HTR-8/SVneo (cell line): ENCODE measurements around the gene CCT8.
"Not testable (repeated sequence)": the region's sequence is repeated elsewhere in the genome, so short reads cannot be mapped to it uniquely, and the experiment has no call there.

Experiments
- DNase-seq: peaks from one replicate; pipeline ENCODE4 v3.0.0; 2011; ENCODE audit warnings: low spot score, mixed read lengths; ENCODE audit not compliant: insufficient read length
- FAIRE-seq: peaks from 2 replicates; lab custom pipeline; 2011; peaks lifted over from hg19 to GRCh38; lab: Jason Lieb, UNC

Gene CCT8

GRCh38 chr21:29024474-29025327 is 48.7 kb downstream of the CCT8 start, which contains the start of gene USP16:
Gene USP16, plus strand, starts transcription at chr21:29024668. Its CDS starts 3,246 bp downstream, at chr21:29027914.
- FAIRE-seq, result peak; percentile 92
- peak; percentile 99 for DNase-seq

- no peak for FAIRE-seq
- DNase-seq, result no peak
These were observed 51.3 kb downstream of the CCT8 start for GRCh38 chr21:29022166-29022565.

GRCh38 chr21:29018540-29018939 is 54.9 kb downstream of the CCT8 start:
- no peak for FAIRE-seq
- no peak for DNase-seq

GRCh38 chr21:29017639-29018237 is 55.7 kb downstream of the CCT8 start:
- FAIRE-seq, result no peak
- no peak for DNase-seq

GRCh38 chr21:29011236-29011635 is 62.2 kb downstream of the CCT8 start:
- DNase-seq, FAIRE-seq: not testable (repeated sequence)

- no peak for FAIRE-seq
These were observed 65.1 kb downstream of the CCT8 start for GRCh38 chr21:29008367-29008766.

GRCh38 chr21:29007810-29008209 is 65.6 kb downstream of the CCT8 start:
- FAIRE-seq (no peak), DNase-seq (no peak)

More at GRCh38 chr21:29008367-29008766, 65.1 kb downstream of the CCT8 start:
- no peak for DNase-seq

GRCh38 chr21:29007135-29007534 is 66.3 kb downstream of the CCT8 start:
- DNase-seq, result no peak
- no peak for FAIRE-seq
